Tibial nerve (tissue), 4 donors: Measurements from ENCODE around the gene ZER1.

Experiments used
- EP300 ChIP-seq, 2 donors: sonication (generic); formaldehyde crosslinking; IDR thresholded peaks; one replicate each; pipeline ENCODE4 v1.6.1; 2017; ENCODE audit warnings: antibody characterized with exemption in 2 of 2, mild to moderate bottlenecking in 1 of 2
- POLR2A ChIP-seq, 2 donors: fragments of 450-650 bp; IDR thresholded peaks; one replicate each; pipeline ENCODE4 v1.6.1; 2017; ENCODE audit warnings: antibody characterized with exemption in 2 of 2, mild to moderate bottlenecking in 2 of 2, moderate library complexity in 2 of 2
- TF ChIP-seq, protein P1 (sequence below), 5 experiments: fragments of 200-600 bp in 3 of 5; fragments of 450-650 bp in 2 of 5; sonication (generic) in 3 of 5; IDR thresholded peaks; one replicate each; pipeline ENCODE4 v1.5.1; 2016 to 2019; ENCODE audit warnings: antibody characterized with exemption in 5 of 5, mild to moderate bottlenecking in 3 of 5, moderate library complexity in 2 of 5

DNA sequence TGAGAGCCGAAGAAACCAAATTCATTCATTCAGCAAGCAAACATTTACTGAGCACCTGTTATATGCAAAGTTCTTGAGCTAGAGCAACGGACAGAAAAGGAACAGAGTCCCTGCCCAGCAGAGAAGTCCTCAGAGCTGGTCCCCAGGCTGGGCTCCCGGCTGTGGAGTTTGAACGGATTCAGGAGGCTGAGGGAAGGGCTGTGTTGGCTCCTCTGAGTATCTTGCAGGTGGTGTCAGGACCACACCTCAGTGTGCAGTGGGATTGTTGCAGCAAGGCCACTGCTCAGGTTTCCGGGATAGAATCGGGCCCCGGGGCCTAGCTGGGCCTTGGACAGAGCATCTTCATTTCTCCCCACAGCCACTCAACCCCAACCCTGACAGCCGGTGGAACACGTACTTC, 20.4 kb upstream of the ZER1 start:
- TF ChIP-seq POLR2A (IDR thresholded peaks at IDR 0.05): no peak
- no peak for TF ChIP-seq EP300 (IDR thresholded peaks at IDR 0.05)
- TF ChIP-seq, protein P1, sequence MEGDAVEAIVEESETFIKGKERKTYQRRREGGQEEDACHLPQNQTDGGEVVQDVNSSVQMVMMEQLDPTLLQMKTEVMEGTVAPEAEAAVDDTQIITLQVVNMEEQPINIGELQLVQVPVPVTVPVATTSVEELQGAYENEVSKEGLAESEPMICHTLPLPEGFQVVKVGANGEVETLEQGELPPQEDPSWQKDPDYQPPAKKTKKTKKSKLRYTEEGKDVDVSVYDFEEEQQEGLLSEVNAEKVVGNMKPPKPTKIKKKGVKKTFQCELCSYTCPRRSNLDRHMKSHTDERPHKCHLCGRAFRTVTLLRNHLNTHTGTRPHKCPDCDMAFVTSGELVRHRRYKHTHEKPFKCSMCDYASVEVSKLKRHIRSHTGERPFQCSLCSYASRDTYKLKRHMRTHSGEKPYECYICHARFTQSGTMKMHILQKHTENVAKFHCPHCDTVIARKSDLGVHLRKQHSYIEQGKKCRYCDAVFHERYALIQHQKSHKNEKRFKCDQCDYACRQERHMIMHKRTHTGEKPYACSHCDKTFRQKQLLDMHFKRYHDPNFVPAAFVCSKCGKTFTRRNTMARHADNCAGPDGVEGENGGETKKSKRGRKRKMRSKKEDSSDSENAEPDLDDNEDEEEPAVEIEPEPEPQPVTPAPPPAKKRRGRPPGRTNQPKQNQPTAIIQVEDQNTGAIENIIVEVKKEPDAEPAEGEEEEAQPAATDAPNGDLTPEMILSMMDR (IDR thresholded peaks at IDR 0.05): no peak
